WERI-Rb-1 (cell line): ENCODE measurements around the gene SIK2.

Experiments
- DNase-seq: peaks from one replicate; pipeline ENCODE4 v3.0.0-alpha.2; 2020
- H3K27ac ChIP-seq: fragments of 250-450 bp; sonication (Bioruptor Pico); 2 replicates; pipeline ENCODE4 v1.5.1; 2020; ENCODE audit warnings: mild to moderate bottlenecking, moderate library complexity
- H3K27me3 ChIP-seq: fragments of 250-450 bp; sonication (Bioruptor Pico); 2 replicates; pipeline ENCODE4 v1.5.1; 2021; ENCODE audit warnings: mild to moderate bottlenecking, low read depth, moderate library complexity; ENCODE audit not compliant: insufficient read depth, severe bottlenecking
- H3K36me3 ChIP-seq: fragments of 250-450 bp; sonication (Bioruptor Pico); 2 replicates; pipeline ENCODE4 v1.5.1; 2020; ENCODE audit warnings: mild to moderate bottlenecking, moderate library complexity
- H3K4me3 ChIP-seq: 2 replicates; pipeline ENCODE4 v1.5.1; 2011; ENCODE audit warnings: low read depth, mild to moderate bottlenecking, control low read depth, low read length
- H3K9me3 ChIP-seq: fragments of 250-450 bp; sonication (Bioruptor Pico); 2 replicates; pipeline ENCODE4 v1.5.1; 2021; ENCODE audit warnings: mild to moderate bottlenecking, moderate library complexity; ENCODE audit not compliant: severe bottlenecking
- TF ChIP-seq, protein P1 (sequence below): IDR thresholded peaks from 2 replicates; pipeline ENCODE4 v1.5.1; 2011; ENCODE audit warnings: low read depth, mild to moderate bottlenecking, control low read depth, inconsistent platforms, low read length

Gene SIK2

DNA sequence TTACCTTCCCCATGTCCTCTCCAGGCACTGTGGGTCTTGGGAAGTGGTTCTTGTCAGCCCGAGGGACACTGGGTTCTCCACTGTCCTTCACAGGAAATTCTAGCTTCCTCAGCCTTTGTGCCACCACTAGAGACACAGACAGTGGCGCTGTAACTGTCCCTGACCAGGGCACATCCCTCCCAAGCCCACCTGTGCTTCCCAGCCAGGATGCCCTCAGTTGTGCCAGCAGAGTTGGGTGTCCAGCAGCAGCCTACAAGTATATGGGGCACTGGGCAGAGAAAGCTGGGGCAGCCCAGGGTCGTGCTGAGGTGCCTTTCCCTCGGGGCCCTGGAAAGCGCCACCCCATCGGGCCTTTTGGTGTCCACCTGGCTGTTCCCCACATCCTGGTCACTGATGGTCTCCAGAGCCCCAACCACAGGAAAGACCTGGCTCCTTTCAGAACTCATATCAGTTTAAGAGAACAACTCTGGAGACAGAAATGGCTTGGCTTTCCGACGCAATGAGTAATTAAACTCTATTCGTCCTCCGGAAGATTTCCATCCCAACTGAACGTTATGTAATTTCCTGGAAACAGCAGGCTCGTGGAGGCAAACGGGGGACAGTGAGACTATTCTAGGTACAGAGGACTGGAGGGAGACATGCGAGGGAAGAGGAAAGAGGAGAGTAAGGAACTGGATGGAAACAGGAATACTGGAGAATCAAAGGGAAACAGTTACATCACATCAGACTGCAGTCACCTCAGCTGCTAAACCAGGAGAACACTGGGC, 135.4 kb downstream of the SIK2 start:
- no peak for DNase-seq
- TF ChIP-seq, protein P1, sequence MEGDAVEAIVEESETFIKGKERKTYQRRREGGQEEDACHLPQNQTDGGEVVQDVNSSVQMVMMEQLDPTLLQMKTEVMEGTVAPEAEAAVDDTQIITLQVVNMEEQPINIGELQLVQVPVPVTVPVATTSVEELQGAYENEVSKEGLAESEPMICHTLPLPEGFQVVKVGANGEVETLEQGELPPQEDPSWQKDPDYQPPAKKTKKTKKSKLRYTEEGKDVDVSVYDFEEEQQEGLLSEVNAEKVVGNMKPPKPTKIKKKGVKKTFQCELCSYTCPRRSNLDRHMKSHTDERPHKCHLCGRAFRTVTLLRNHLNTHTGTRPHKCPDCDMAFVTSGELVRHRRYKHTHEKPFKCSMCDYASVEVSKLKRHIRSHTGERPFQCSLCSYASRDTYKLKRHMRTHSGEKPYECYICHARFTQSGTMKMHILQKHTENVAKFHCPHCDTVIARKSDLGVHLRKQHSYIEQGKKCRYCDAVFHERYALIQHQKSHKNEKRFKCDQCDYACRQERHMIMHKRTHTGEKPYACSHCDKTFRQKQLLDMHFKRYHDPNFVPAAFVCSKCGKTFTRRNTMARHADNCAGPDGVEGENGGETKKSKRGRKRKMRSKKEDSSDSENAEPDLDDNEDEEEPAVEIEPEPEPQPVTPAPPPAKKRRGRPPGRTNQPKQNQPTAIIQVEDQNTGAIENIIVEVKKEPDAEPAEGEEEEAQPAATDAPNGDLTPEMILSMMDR, result no peak
- no peaks in the 10 kb centered on the region for H3K9me3 ChIP-seq
- peaks cover 29% of the 10 kb centered on the region for H3K36me3 ChIP-seq
- no peak overlapping the region for H3K4me3 ChIP-seq
- H3K27ac ChIP-seq, result no peak overlapping the region
- no peaks in the 10 kb centered on the region for H3K27me3 ChIP-seq

DNA sequence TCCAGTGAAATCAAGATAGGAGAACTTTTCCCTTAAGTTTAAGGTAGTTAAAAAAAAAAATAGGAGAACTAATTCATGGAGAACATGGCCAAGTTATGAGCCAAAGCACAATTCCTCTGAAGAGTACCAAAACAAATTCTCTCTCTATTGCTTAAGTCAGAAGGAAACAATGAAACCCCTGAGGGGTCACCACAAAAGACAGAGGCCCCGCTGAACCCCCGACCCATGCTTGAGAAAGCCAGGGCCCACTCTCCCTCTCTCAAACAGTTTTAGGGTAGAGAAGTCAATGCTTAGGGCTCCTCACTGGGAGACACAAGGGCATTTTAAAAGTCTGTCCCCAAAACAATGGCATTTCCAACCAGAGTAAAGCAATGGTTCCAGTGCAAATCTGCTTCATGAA, 137.1 kb downstream of the SIK2 start:
- Histone ChIP-seq H3K4me3 (no peak overlapping the region), H3K27ac (no peak overlapping the region), H3K36me3 (peaks cover 38% of the 10 kb centered on the region), H3K9me3 (no peaks in the 10 kb centered on the region), H3K27me3 (no peaks in the 10 kb centered on the region)
- TF ChIP-seq, protein P1, result no peak
- no peak for DNase-seq

DNA sequence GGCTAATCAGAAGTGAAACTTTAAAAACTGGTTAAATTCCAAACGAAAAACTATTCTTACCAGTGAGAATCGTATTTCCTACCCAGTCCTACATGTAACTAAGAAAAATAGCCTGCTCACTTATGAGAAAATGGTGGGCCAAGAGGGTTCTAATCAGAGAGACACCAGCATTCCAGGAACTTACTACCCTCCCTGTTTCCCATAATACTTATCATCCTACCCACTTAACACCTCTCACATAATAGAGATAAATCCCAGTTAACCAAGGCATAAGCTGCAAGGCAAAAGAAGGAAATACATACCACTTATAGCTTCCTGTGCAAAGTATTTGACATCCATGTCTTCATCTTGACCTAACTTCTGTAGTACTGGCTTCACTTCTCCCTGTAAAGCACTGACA, 139.5 kb downstream of the SIK2 start:
- H3K36me3 ChIP-seq, result peaks cover 53% of the 10 kb centered on the region
- no peak overlapping the region for H3K4me3 ChIP-seq
- H3K27me3 ChIP-seq, result no peaks in the 10 kb centered on the region
- TF ChIP-seq, protein P1, result no peak
- H3K27ac ChIP-seq, result no peak overlapping the region
- no peak for DNase-seq
- no peaks in the 10 kb centered on the region for H3K9me3 ChIP-seq

DNA sequence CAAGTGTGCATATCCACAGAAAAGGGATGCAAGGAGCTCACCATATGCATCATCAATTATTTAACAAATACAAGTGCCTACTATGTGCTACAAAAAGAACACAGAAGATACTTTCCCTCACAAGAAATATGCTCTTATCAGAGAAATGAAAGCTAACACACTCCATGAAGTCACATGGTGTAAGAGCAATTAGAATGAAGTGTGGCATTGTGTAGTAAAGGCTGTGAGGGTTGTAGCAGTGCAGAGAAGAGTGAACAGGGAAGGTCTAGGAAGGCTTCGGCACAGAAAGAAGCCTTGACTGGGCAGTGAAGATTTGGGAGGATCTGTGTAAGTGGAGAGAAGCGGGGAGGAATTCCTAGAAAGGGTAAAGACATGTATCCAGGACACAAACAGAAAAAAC, 141.5 kb downstream of the SIK2 start:
- TF ChIP-seq, protein P1, result no peak
- no peaks in the 10 kb centered on the region for H3K9me3 ChIP-seq
- peaks cover 60% of the 10 kb centered on the region for H3K36me3 ChIP-seq
- no peaks in the 10 kb centered on the region for H3K27me3 ChIP-seq
- DNase-seq, result no peak
- no peak overlapping the region for H3K27ac ChIP-seq
- no peak overlapping the region for H3K4me3 ChIP-seq

DNA sequence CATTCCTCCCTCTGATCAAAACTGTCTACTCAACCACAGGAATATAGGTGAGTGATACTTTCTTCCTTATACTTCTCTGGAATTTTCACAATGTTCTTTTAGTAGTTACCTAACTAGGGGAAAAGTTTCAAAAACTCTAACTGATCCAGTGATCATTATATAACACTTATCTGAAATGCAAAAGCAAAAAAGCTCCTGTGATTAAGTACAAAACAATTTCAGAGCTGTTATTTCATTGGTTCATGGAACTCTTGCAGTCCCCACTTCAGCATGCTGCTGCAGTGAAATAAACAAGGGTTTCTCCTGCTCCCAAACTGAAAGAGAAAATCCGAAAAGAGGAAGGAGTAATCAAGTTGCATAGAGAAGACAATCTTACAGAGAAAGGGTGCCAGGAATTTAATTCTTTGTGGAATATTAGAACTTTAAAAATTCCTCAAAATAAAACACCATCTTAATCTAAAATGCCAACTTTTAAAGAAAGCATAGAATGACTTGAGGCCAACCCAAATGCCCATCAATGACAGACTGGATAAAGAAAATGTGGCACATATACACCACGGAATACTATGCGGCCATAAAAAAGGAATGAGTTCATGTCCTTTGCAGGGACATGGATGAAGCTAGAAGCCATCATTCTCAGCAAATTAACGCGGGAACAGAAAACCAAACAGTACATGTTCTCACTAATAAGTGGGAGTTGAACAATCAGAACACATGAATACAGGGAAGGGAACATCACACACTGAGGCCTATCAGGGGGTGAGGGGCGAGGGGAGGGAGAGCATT, 143.7 kb downstream of the SIK2 start:
- Histone ChIP-seq H3K27ac (no peak overlapping the region), H3K27me3 (no peaks in the 10 kb centered on the region), H3K9me3 (no peaks in the 10 kb centered on the region), H3K36me3 (peaks cover 66% of the 10 kb centered on the region), H3K4me3 (no peak overlapping the region)
- TF ChIP-seq, protein P1, result no peak
- no peak for DNase-seq
